NB4 (cell line): ENCODE data around the gene IDI2.
"Not testable (repeated sequence)": the region's sequence is repeated elsewhere in the genome, so short reads cannot be mapped to it uniquely, and the experiment has no call there.

Source experiments
- DNase-seq: peaks from one replicate; pipeline ENCODE4 v3.0.0; 2010; ENCODE audit warnings: low read depth
- H3K4me3 ChIP-seq: one replicate; pipeline ENCODE4 v1.5.1; 2011; ENCODE audit warnings: mild to moderate bottlenecking, low read depth, low read length, moderate library complexity
- CTCF ChIP-seq: IDR thresholded peaks from one replicate; pipeline ENCODE4 v1.5.1; 2012; ENCODE audit warnings: low read depth, low read length
- MAX ChIP-seq: IDR thresholded peaks from 2 replicates; pipeline ENCODE4 v1.6.1; 2011; ENCODE audit warnings: low read depth, low read length
- MYC ChIP-seq: IDR thresholded peaks from 2 replicates; pipeline ENCODE4 v1.6.1; 2011; ENCODE audit warnings: low read depth, low read length
- POLR2A ChIP-seq: IDR thresholded peaks from 2 replicates; pipeline ENCODE4 v1.6.1; 2011; ENCODE audit warnings: mild to moderate bottlenecking; ENCODE audit not compliant: insufficient read length; ENCODE audit errors: extremely low read depth

The IDI2 gene

GRCh38 chr10:1025683-1026082 is at the start of gene IDI2:
TSS of gene IDI2 (minus strand) at chr10:1025859. CDS start at chr10:1024723, 1,136 bp downstream.
- DNase-seq: no peak
- no peak for TF ChIP-seq POLR2A
- no peak for TF ChIP-seq CTCF
- TF ChIP-seq MYC: no peak
- no peak for TF ChIP-seq MAX
- H3K4me3 ChIP-seq: no peak within 1 kb of the TSS

GRCh38 chr10:1074748-1075308 is 49.2 kb upstream of the IDI2 start:
- TF ChIP-seq MAX (no peak), POLR2A (no peak), MYC (no peak), CTCF (no peak)
- DNase-seq: peak; percentile 40
- no peak overlapping the region for H3K4me3 ChIP-seq

- peak; percentile 17 for DNase-seq
- TF ChIP-seq MYC: no peak
- TF ChIP-seq MAX: no peak
- TF ChIP-seq CTCF: peak; percentile 4
- no peak for TF ChIP-seq POLR2A
- H3K4me3 ChIP-seq: no peak overlapping the region
Observed at GRCh38 chr10:1074052-1074747, 48.5 kb upstream of the IDI2 start.

GRCh38 chr10:1070919-1071318 is 45.3 kb upstream of the IDI2 start:
- no peak overlapping the region for H3K4me3 ChIP-seq
- no peak for TF ChIP-seq MAX
- no peak for TF ChIP-seq CTCF
- TF ChIP-seq POLR2A: no peak
- TF ChIP-seq MYC: no peak
- peak; percentile 34 for DNase-seq

- no peak for TF ChIP-seq MYC
- TF ChIP-seq MAX: no peak
- no peak for TF ChIP-seq CTCF
- no peak for TF ChIP-seq POLR2A
- no peak for DNase-seq
- no peak overlapping the region for H3K4me3 ChIP-seq
Observed at GRCh38 chr10:1068380-1069361, 43.0 kb upstream of the IDI2 start.

- not testable (repeated sequence) for DNase-seq, H3K4me3 ChIP-seq
Observed at GRCh38 chr10:1066734-1067133, 41.1 kb upstream of the IDI2 start.
